Uterus (tissue), 4 donors: ENCODE results near the gene SVEP1. TPM values are rescaled to one million over a fixed set of nuclear protein-coding genes. Genes with fewer than 3 reads are reported as not detected.

Experiments
- DNase-seq, 2 donors: peaks; one replicate each; pipeline ENCODE4 v3.0.0-alpha.2; 2019 to 2020
- H3K27ac ChIP-seq, 2 donors: fragments of 200-600 bp; sonication (generic); 1 replicate in 1 of 2; 2 replicates in 1 of 2; pipeline ENCODE4 v1.5.1; 2016 to 2018
- H3K27me3 ChIP-seq, 2 donors: fragments of 200-600 bp; sonication (generic); one replicate each; pipeline ENCODE4 v1.5.1; 2018 to 2019; ENCODE audit warnings: control low read depth in 1 of 2
- H3K36me3 ChIP-seq, 2 donors: fragments of 200-600 bp; sonication (generic); one replicate each; pipeline ENCODE4 v1.5.1; 2019; ENCODE audit warnings: control low read depth in 1 of 2
- H3K4me1 ChIP-seq, 2 donors: fragments of 200-600 bp; sonication (generic); one replicate each; pipeline ENCODE4 v1.5.1; 2018 to 2019; ENCODE audit warnings: control low read depth in 1 of 2
- H3K4me3 ChIP-seq, 2 donors: fragments of 200-600 bp; sonication (generic); 1 replicate in 1 of 2; 2 replicates in 1 of 2; pipeline ENCODE4 v1.5.1; 2018 to 2019; ENCODE audit warnings: mild to moderate bottlenecking in 1 of 2
- H3K9me3 ChIP-seq, 2 donors: fragments of 200-600 bp; sonication (generic); one replicate each; pipeline ENCODE4 v1.5.1; 2019; ENCODE audit warnings: control low read depth in 1 of 2
- CTCF ChIP-seq, 4 experiments: fragments of 200-600 bp in 2 of 4; fragments of 450-650 bp in 2 of 4; sonication (generic) in 2 of 4; IDR thresholded peaks; one replicate each; pipeline ENCODE4 v1.5.1; 2016 to 2019; ENCODE audit warnings: antibody characterized with exemption in 4 of 4, mild to moderate bottlenecking in 2 of 4, moderate library complexity in 1 of 4
- POLR2A ChIP-seq, 2 donors: fragments of 450-650 bp; IDR thresholded peaks; one replicate each; pipeline ENCODE4 v1.6.1; 2016; ENCODE audit warnings: antibody characterized with exemption in 2 of 2, mild to moderate bottlenecking in 1 of 2, moderate library complexity in 1 of 2
- intact Hi-C: fragments of 100-400 bp; cut with DNase I; formaldehyde crosslinking; loops from one replicate; pipeline ENCODE4 v1.15.1; 2023; ENCODE audit warnings: low total_unique reads
- total RNA-seq, 4 donors: library from RNA; depleted of rRNA in 3 of 4; stranded (reverse); fragments of >200 nt in 3 of 4; gene quantifications; one replicate each; pipeline versions ENCODE4 v1.1.0 to v1.2.4, GENCODE V29; 2014 to 2023
- donor health status: DM: yes; HTN: yes; CAD: no.

Gene SVEP1
- total RNA-seq, 4 donors from 2014 or later = 47.9 to 63.5 (median 58.0) TPM

- TF ChIP-seq CTCF (IDR thresholded peaks at IDR 0.05) (no peak), POLR2A (IDR thresholded peaks at IDR 0.05) (no peak)
- no peak for DNase-seq
- no peaks in the 10 kb centered on the region for H3K36me3 ChIP-seq
- H3K27me3 ChIP-seq = peaks cover 0 to 9% of the 10 kb centered on the region in 2 donors
- intact Hi-C loops = no loop called here
- H3K4me1 ChIP-seq = no peaks in the 10 kb centered on the region
- H3K9me3 ChIP-seq = no peaks in the 10 kb centered on the region
- H3K27ac ChIP-seq = peak overlapping the region in 1 of 2 donors; percentile 20
- no peak overlapping the region for H3K4me3 ChIP-seq
Observed at GRCh38 chr9:110573305-110573704, 6.2 kb downstream of the SVEP1 start.

GRCh38 chr9:110571801-110572483, 7.6 kb downstream of the SVEP1 start:
- intact Hi-C loops = no loop called here
- no peak overlapping the region for H3K27ac ChIP-seq
- H3K4me1 ChIP-seq = no peaks in the 10 kb centered on the region
- H3K9me3 ChIP-seq = no peaks in the 10 kb centered on the region
- no peaks in the 10 kb centered on the region for H3K36me3 ChIP-seq
- no peak for TF ChIP-seq CTCF (IDR thresholded peaks at IDR 0.05)
- TF ChIP-seq POLR2A (IDR thresholded peaks at IDR 0.05) = no peak
- DNase-seq = no peak
- H3K27me3 ChIP-seq = no peaks in the 10 kb centered on the region
- H3K4me3 ChIP-seq = no peak overlapping the region

GRCh38 chr9:110566156-110566555, 13.4 kb downstream of the SVEP1 start:
- no peak overlapping the region for H3K27ac ChIP-seq
- H3K9me3 ChIP-seq = no peaks in the 10 kb centered on the region
- no peaks in the 10 kb centered on the region for H3K4me1 ChIP-seq
- H3K36me3 ChIP-seq = no peaks in the 10 kb centered on the region
- TF ChIP-seq POLR2A (IDR thresholded peaks at IDR 0.05) (no peak), CTCF (IDR thresholded peaks at IDR 0.05) (no peak)
- intact Hi-C loops = no loop called here
- no peaks in the 10 kb centered on the region for H3K27me3 ChIP-seq
- H3K4me3 ChIP-seq = no peak overlapping the region
- no peak for DNase-seq

GRCh38 chr9:110561826-110562225, 17.7 kb downstream of the SVEP1 start:
- DNase-seq = no peak
- H3K27me3 ChIP-seq = no peaks in the 10 kb centered on the region
- H3K36me3 ChIP-seq = no peaks in the 10 kb centered on the region
- TF ChIP-seq POLR2A (IDR thresholded peaks at IDR 0.05) (no peak), CTCF (IDR thresholded peaks at IDR 0.05) (no peak)
- H3K4me1 ChIP-seq = no peaks in the 10 kb centered on the region
- H3K9me3 ChIP-seq = no peaks in the 10 kb centered on the region
- intact Hi-C loops = no loop called here
- H3K27ac ChIP-seq = no peak overlapping the region
- no peak overlapping the region for H3K4me3 ChIP-seq

- Histone ChIP-seq H3K9me3 (no peaks in the 10 kb centered on the region), H3K4me3 (no peak overlapping the region), H3K4me1 (no peaks in the 10 kb centered on the region), H3K36me3 (no peaks in the 10 kb centered on the region), H3K27ac (no peak overlapping the region), H3K27me3 (no peaks in the 10 kb centered on the region)
- DNase-seq = no peak
- TF ChIP-seq POLR2A (IDR thresholded peaks at IDR 0.05) = no peak
- no peak for TF ChIP-seq CTCF (IDR thresholded peaks at IDR 0.05)
- intact Hi-C loops = no loop called here
Observed at GRCh38 chr9:110559869-110560268, 19.7 kb downstream of the SVEP1 start.
